ENCODE results near the gene CHCT1. TPM values are rescaled to one million over a fixed set of nuclear protein-coding genes. Genes with fewer than 3 reads are reported as not detected.
"Not testable (repeated sequence)": the region's sequence is repeated elsewhere in the genome, so short reads cannot be mapped to it uniquely, and the experiment has no call there.

CHCT1 gene
- total RNA-seq = 0.07 and 0.11 TPM in 2 replicates

GRCh38 chr17:60422162-60422665 lies at the start of gene CHCT1:
Gene CHCT1 (plus strand): TSS chr17:60422489. CDS start chr17:60422593, 104 bp downstream.
- DNase-seq (ENCODE audit: low read depth, low spot score) = no peak

GRCh38 chr17:60372790-60373483 lies 49.4 kb upstream of the CHCT1 start:
- no peak for DNase-seq (ENCODE audit: low read depth, low spot score)

- DNase-seq (ENCODE audit: low read depth, low spot score) = not testable (repeated sequence)
Observed at GRCh38 chr17:60378187-60378586, 44.1 kb upstream of the CHCT1 start.

GRCh38 chr17:60379461-60379860 lies 42.8 kb upstream of the CHCT1 start:
- DNase-seq (ENCODE audit: low read depth, low spot score) = not testable (repeated sequence)

DNA sequence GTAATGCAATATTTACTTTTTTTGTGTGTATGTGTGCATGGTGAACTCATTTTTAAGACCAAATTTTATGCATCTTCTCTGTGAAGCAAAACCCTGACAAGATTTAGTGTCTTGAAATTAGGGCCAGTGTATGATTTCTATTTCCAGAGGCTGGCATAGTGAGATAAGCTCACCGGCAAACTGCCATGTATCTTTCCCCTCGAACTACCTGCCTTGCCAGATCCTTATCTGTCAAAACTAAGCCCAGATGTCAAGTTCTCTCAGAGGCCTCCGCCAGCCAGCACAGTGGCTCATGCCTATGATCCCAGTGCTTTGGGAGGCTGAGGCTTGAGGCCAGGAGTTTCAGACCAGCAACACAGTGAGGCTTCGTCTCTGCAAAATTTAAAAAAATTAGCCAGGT lies 40.3 kb upstream of the CHCT1 start:
- DNase-seq (ENCODE audit: low read depth, low spot score) = no peak

DNA sequence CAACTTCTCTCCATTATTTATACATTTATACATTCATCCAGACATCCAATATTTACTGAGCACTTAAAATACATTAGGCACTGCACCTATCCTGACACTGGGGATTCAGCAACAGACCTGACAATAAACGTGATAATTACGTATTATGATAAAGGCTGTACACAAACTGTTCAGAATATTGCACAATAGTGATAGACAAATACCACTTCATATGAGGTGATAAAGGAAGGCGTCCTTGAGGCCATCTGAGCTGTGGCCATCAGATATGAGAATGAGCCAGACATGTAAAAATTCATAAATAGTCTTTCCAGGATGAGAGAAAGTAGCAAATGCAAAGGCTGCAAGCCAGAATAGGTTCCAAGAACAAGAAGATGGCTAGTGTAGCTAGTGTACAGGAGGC lies 38.9 kb upstream of the CHCT1 start:
- no peak for DNase-seq (ENCODE audit: low read depth, low spot score)

- DNase-seq (ENCODE audit: low read depth, low spot score) = not testable (repeated sequence)
Observed at GRCh38 chr17:60384921-60385320, 37.4 kb upstream of the CHCT1 start.

- no peak for DNase-seq (ENCODE audit: low read depth, low spot score)
Observed at GRCh38 chr17:60386147-60387058, 35.9 kb upstream of the CHCT1 start.

- DNase-seq (ENCODE audit: low read depth, low spot score) = no peak
Observed at GRCh38 chr17:60387666-60388065, 34.6 kb upstream of the CHCT1 start.

DNA sequence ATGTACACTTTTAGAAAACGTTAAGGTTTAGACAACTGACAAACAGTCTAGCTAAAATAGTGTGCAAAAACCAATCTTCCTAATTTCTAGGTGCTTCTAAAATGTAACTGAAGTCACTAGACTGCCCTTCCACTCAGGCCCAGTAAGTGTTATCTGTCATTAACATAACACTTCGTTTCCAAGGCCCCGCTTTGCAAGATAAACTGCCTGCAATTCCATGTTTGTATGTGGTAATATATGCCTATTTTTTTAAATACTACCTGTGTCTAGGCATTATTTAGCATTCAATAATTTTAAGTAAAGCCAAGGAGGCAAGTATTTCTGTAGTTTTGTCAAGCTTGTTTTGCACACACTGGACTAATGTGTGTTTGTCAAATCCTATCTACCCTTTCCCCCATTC lies 33.5 kb upstream of the CHCT1 start:
- DNase-seq (ENCODE audit: low read depth, low spot score) = no peak

- no peak for DNase-seq (ENCODE audit: low read depth, low spot score)
Observed at GRCh38 chr17:60390186-60390585, 32.1 kb upstream of the CHCT1 start.

GRCh38 chr17:60390925-60391470 lies 31.3 kb upstream of the CHCT1 start:
- no peak for DNase-seq (ENCODE audit: low read depth, low spot score)

DNA sequence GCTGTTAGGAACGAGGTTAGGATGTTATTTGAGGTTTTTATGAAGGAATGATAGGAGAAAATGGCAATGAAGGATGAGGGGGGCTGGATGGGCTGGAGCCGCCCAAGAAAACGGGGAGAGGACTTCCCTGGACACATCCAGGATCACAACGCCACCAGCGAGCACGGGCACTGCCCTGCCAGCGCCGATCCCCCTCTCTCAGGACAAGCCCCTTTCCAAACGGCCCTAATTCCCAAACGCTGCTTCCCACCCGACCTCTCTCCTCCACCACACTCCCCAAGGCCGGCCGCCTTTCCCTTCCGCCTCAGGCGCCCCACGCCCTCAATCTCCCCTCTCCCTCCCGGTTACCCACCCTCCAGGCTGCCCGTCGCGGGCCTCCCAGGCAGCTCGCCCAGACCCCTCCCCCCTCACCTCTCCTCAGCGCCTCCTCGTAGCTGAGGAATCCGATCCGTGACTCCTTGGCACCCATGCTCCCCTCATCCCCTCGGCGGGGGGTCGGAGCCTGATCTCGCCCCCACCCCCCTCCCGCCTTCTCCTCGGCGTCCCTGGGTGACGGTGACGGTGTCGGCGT lies 30.7 kb upstream of the CHCT1 start:
- no peak for DNase-seq (ENCODE audit: low read depth, low spot score)

DNA sequence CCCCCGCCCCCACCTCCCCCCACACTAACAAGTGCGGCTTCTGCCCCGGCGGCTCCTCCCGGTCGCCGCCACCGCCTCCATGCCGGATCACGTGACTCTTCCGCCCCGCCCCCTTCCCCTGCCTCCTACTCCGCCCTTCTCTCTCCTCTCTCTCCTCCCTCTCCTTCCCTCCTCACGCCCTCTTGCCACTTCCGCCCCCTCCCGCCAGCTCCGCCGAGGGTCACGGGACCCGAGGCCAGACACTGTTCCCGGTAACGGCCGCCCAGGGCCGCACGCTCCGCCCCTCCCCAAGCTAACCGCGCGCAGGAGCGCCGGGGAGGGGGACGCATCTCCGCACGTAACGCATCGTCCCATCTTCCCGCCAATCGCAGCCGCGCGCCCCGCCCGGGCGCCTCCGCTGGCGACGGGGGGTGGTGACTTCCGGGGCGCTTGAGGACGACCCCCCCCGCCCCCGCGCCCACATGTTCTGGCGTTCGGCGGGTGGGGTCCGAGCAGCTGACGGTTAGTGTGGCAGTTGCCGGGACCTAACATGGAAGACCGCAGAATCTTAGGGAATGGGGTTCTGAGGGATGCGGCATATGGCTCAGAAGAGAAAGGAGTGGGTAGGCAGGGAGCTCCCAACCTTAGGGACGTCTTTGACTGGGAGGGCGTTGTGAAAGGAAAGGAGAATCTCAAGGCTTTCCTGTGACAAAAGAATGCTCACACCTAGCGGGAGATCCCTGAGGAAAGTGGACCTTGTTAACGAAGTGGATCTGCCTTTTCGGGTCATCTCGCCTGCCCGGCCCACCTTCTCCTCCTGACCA lies 30.0 kb upstream of the CHCT1 start, which contains the start of gene USP32:
TSS of gene USP32 (minus strand) at position 92 of the 803 bp plus-strand sequence. CDS start 194 bp downstream, outside the sequence.
- peak; percentile 91 for DNase-seq (ENCODE audit: low read depth, low spot score)

- no peak for DNase-seq (ENCODE audit: low read depth, low spot score)
Observed at GRCh38 chr17:60392845-60393702, 29.2 kb upstream of the CHCT1 start.

GRCh38 chr17:60393840-60394723 lies 28.2 kb upstream of the CHCT1 start:
- no peak for DNase-seq (ENCODE audit: low read depth, low spot score)

DNA sequence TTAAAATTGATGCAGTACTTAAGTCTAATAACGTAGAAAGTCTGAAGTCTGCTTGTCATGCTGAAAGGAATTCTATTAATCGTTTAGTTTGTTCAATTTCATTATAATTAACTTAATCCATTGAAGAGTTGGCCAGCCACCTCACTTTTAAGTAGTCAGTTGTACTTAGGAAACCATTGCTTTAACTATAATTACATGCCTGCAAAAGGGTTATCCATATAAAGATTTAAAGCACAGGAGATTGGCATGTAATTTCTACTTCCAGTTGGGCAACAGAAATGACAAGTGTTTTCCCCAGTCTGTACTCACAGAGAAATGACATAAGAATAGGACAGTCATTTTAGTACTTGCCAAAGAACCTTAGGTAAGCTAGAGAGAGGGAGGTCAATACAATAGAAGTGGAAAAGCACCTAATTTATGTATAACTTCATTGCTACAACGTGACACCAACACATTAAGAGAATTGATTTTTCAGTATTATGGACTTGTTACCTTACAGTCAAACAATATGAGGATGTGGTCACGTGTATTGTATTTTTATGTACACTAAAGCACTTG lies 26.7 kb upstream of the CHCT1 start:
- no peak for DNase-seq (ENCODE audit: low read depth, low spot score)

DNA sequence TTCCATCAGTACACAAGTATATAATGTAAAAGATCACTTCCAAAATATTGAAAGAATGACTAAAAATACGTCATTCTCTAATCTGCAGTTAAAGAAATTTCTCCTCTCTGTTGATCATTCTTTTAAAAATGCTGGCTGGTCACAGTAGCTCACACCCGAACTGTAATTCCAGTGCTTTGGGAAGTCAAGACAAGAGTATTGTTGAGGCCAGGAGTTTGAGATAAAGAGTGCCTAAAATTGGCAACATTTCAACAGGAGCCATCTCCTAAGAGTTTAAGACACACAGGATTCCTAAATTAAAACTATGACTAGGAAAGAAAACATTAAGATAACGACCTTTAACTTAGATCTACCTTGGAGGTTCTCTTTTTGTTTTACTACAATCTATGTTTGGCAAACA lies 25.9 kb upstream of the CHCT1 start:
- DNase-seq (ENCODE audit: low read depth, low spot score) = no peak
